Measurements from ENCODE around the gene ONECUT3.

The ONECUT3 gene

DNA sequence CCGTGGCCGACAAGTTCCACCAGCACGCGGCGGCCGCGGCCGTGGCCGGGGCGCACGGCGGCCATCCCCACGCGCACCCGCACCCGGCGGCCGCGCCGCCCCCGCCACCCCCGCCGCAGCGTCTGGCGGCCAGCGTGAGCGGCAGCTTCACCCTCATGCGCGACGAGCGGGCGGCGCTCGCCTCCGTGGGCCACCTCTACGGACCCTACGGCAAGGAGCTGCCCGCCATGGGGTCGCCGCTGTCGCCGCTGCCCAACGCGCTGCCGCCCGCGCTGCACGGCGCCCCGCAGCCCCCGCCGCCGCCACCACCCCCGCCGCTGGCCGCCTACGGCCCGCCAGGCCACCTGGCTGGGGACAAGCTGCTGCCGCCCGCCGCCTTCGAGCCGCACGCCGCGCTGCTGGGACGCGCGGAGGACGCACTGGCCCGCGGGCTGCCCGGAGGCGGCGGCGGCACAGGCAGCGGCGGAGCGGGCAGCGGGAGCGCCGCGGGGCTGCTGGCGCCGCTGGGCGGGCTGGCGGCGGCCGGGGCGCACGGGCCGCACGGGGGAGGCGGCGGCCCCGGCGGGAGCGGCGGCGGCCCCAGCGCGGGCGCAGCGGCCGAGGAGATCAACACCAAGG lies 821 bp downstream of the ONECUT3 start:
- TF ChIP-seq ZFX (IDR thresholded peaks at IDR 0.05): no peak
- TF ChIP-seq, protein P1, sequence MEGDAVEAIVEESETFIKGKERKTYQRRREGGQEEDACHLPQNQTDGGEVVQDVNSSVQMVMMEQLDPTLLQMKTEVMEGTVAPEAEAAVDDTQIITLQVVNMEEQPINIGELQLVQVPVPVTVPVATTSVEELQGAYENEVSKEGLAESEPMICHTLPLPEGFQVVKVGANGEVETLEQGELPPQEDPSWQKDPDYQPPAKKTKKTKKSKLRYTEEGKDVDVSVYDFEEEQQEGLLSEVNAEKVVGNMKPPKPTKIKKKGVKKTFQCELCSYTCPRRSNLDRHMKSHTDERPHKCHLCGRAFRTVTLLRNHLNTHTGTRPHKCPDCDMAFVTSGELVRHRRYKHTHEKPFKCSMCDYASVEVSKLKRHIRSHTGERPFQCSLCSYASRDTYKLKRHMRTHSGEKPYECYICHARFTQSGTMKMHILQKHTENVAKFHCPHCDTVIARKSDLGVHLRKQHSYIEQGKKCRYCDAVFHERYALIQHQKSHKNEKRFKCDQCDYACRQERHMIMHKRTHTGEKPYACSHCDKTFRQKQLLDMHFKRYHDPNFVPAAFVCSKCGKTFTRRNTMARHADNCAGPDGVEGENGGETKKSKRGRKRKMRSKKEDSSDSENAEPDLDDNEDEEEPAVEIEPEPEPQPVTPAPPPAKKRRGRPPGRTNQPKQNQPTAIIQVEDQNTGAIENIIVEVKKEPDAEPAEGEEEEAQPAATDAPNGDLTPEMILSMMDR (conservative IDR thresholded peaks at IDR 0.05): no peak
- no peak overlapping the region for H3K27ac ChIP-seq

DNA sequence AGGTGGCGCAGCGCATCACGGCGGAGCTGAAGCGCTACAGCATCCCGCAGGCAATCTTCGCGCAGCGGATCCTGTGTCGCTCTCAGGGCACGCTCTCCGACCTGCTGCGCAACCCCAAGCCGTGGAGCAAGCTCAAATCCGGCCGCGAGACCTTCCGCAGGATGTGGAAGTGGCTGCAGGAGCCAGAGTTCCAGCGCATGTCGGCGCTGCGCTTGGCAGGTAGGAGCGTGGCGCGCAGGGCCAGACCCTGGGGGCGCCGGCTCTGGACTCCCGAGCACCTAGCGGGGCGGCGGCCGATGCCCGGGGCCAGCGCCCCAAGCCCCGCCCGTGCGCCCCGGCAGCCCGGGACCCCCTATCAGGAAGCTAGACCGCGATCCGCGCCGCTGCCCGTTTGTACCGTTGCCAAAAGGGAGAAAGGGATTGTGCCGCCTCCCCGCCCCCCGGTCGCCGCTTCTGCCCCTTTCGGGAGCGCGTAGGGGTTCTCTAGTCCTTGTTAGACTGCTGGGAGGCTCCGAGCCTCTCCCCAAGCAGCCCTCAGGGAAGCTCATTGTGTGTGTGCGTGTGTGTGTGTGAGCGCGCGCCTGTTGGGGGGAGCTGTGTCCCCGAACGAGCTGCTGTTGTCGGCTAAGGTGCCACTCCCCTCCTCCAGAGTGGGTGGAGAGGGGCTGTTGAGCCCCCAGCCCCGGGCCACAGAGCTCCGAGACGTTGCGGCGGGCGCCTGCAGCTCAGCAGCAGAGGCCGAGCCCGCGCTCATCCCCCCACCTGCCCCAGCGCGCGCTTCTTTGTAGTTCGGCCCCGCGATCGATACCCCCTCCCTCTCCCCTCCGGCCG lies 1.5 kb downstream of the ONECUT3 start:
- TF ChIP-seq ZFX (IDR thresholded peaks at IDR 0.05): no peak
- TF ChIP-seq, protein P1 (conservative IDR thresholded peaks at IDR 0.05): no peak

DNA sequence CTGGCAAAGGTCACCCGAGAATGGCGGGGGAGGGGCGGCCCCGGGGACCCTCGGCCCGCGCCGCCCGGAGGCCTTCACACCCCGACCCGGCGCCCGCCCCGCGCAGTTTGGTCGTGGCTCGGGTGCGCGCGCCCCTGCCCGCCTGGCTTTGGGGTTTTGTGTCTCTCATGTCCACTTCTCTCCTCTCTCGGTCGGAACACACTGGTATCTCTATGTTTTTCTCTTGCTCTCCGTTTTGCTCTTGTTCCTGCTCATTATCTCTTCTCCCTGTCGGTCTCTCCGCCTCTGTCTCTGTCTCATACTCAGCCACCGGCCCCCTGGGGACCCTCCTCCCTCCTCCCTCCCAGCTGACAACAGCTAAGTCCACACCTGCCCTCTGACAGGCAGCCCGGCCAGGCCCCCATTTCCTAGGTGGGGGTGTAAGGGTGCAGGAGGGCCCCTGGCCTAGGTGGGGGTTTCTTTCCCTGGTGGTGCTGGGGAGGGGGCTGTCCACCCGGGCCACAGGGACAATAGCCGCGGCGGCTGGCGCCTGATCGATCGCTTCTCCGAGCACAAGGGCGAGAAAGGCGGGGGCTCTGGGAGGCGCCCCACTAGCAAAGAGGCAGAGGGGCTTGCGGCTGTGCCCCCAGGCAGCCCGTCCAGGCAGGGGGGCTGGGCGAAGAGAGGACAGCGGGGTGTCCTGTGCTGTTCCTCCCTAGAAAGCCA lies 2.3 kb downstream of the ONECUT3 start:
- TF ChIP-seq, protein P1 (conservative IDR thresholded peaks at IDR 0.05): no peak
- no peak for TF ChIP-seq ZFX (IDR thresholded peaks at IDR 0.05)

More for the DNA sequence above, 1.5 kb downstream of the ONECUT3 start:
- H3K27ac ChIP-seq: no peak overlapping the region

DNA sequence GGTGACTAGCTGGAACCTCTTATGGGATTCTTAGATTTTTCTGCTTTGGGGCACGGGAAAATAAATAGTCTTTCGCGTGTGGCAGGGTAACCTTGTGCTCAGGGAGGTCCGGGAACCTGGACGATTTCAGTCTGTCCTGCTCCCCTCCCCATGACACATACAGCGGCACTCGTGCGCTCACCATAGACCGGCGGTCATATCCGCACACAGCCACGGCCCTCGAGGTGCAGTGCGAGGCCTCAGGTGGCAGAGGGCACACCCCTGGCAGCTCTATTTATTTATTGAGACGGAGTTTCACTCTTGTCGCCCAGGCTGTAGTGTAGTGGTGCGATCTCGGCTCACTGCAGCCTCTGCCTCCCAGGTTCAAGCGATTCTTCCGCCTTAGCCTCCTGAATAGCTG lies 3.0 kb downstream of the ONECUT3 start:
- TF ChIP-seq ZFX (IDR thresholded peaks at IDR 0.05): no peak
- TF ChIP-seq, protein P1 (conservative IDR thresholded peaks at IDR 0.05): no peak
- H3K27ac ChIP-seq: no peak overlapping the region

More for the DNA sequence above, 2.3 kb downstream of the ONECUT3 start:
- H3K27ac ChIP-seq: no peak overlapping the region

DNA sequence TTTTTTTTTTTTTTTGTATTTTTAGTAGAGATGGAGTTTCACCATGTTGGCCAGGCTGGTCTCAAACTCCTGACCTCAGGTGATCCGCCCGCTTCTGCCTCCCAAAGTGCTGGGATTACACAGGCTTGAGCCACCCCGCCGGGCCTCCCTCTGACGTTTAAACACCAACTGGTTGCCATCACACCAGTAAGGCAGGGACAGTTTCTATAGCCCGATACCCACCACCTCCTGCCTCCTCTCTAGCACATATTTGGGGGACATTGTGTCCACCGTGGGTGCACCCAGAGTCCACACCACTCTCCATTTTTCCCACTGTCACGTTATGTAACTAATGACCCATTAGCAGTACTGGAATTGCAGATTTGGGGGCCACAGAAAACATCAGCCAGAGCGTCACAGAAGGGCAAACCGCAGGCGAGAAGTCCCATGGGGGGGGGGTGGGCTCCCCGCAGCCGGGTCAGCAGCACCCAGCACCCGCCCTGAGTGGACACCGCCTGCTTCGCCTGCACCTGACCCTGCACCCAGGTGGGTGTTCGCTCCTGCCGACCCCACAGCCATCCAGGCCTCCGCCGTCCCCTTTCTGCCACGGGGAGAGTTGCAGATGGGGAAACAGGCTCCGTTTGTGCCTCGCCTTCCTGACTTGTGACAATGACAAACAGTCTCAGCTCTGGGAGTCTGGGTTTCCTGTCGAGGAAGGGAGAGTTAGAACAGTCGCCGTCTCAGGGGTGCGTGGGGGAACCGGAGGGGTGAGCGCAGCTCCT lies 3.6 kb downstream of the ONECUT3 start:
- no peak for TF ChIP-seq ZFX (IDR thresholded peaks at IDR 0.05)
- TF ChIP-seq, protein P1 (conservative IDR thresholded peaks at IDR 0.05): no peak
- no peak overlapping the region for H3K27ac ChIP-seq

DNA sequence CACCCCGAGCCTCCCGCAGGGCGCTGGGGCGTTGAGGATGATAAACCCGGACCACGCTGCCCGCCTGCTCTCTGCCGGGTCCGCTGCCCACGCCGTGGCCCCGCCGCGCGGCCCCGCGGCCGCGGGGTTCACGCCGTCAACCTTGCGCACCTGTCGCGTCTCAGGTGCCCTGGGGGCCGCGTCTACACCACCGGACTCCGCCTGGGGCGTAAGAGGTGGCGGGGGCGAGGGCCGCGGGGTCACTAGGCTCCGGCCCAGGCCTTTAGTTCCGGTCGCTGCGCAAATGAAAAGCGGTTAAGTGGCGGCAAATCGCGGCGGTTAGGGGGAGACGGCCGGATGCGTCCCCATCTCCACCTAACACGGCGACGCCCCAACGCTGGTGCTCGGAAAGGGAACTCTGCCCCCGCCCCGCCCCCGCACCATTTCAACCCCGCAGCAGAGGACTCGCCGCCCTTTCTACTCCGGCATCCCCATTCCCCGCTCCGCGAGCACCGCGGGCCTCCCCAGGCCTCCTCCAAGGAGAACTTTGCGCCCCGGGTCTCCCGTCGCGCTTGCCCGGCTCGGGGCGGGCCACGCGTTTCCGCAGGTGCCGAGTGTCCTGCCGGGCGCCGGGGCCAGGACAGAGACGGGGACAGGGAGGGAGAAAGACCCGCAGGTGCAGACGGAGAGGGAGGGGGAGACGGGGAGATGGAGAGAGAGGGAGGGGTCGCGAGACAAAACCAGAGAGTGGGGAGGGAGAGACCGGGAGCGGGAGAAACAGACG lies 4.3 kb downstream of the ONECUT3 start:
- H3K27ac ChIP-seq: no peak overlapping the region
- no peak for TF ChIP-seq ZFX (IDR thresholded peaks at IDR 0.05)
- TF ChIP-seq, protein P1 (conservative IDR thresholded peaks at IDR 0.05): no peak
